GM10248 (cell line): ENCODE results near the gene NOD1.

Source experiments
- CTCF ChIA-PET: fragments of 300-600 bp; sonication (Branson Sonifier 250); formaldehyde crosslinking; extraction: SDS; loops from one replicate; lab custom pipeline; 2021; ENCODE audit warnings: antibody characterized with exemption; lab: Yijun Ruan, JAX
- POLR2A ChIA-PET: fragments of 350-650 bp; sonication (Branson Sonifier 250); formaldehyde crosslinking; extraction: SDS; loops from one replicate; lab custom pipeline; 2020; ENCODE audit warnings: antibody characterized with exemption; lab: Yijun Ruan, JAX
- DNase-seq: peaks from one replicate; pipeline ENCODE4 v3.0.0; 2012; ENCODE audit errors: extremely low spot score
- CTCF ChIP-seq: IDR thresholded peaks from 2 replicates; pipeline ENCODE4 v1.5.1; 2012; ENCODE audit warnings: mild to moderate bottlenecking, low read depth; ENCODE audit errors: extremely low read depth, missing control alignments, control extremely low read depth

NOD1 gene

GRCh38 chr7:30433082-30433481 lies 45.5 kb downstream of the NOD1 start:
- DNase-seq: no peak
- POLR2A ChIA-PET: no interaction called here
- TF ChIP-seq CTCF: no peak
- CTCF ChIA-PET: no interaction called here

GRCh38 chr7:30430777-30431176 lies 47.8 kb downstream of the NOD1 start:
- POLR2A ChIA-PET: no interaction called here
- no peak for DNase-seq
- CTCF ChIA-PET: interaction anchor here (0.8 kb wide), 2 partner anchors 8 to 19 kb away, joined by 3 read pairs; no protein-coding TSS in a partner anchor
- TF ChIP-seq CTCF: no peak

- no peak for TF ChIP-seq CTCF
Measured at GRCh38 chr7:30430276-30430675, 48.3 kb downstream of the NOD1 start.

GRCh38 chr7:30429156-30429530 lies 49.4 kb downstream of the NOD1 start:
- TF ChIP-seq CTCF: no peak
- CTCF ChIA-PET: interaction anchor here (1.2 kb wide), 1 partner anchor 247 kb away, joined by 3 read pairs; no protein-coding TSS in a partner anchor
- DNase-seq: no peak
- POLR2A ChIA-PET: no interaction called here

More at GRCh38 chr7:30430276-30430675, 48.3 kb downstream of the NOD1 start:
- no peak for DNase-seq
- CTCF ChIA-PET: interaction anchor here (0.8 kb wide), 2 partner anchors 8 to 19 kb away, joined by 3 read pairs; no protein-coding TSS in a partner anchor
- POLR2A ChIA-PET: no interaction called here

GRCh38 chr7:30428246-30429155 lies 50.1 kb downstream of the NOD1 start:
- POLR2A ChIA-PET: no interaction called here
- no peak for TF ChIP-seq CTCF
- no peak for DNase-seq
- CTCF ChIA-PET: interaction anchor here (1.2 kb wide), 1 partner anchor 246 kb away, joined by 3 read pairs; no protein-coding TSS in a partner anchor

GRCh38 chr7:30427296-30428070 lies 51.1 kb downstream of the NOD1 start:
- ChIA-PET POLR2A (no interaction called here), CTCF (no interaction called here)
- DNase-seq: no peak
- TF ChIP-seq CTCF: no peak
